NCI-H526 (cell line): ENCODE results near the gene UBXN7.
"Not testable (repeated sequence)": the region's sequence is repeated elsewhere in the genome, so short reads cannot be mapped to it uniquely, and the experiment has no call there.

Experiments used
- DNase-seq, 2 experiments: peaks; one replicate each; lab custom pipeline; 2025; lab: John Stamatoyannopoulos, UW

The UBXN7 gene

GRCh38 chr3:196316799-196317686 is 115.2 kb downstream of the UBXN7 start:
- DNase-seq, result not testable (repeated sequence)

GRCh38 chr3:196315821-196316220 is 116.4 kb downstream of the UBXN7 start:
- DNase-seq, result no peak

- no peak for DNase-seq
Measured at GRCh38 chr3:196314597-196314996, 117.6 kb downstream of the UBXN7 start.

GRCh38 chr3:196314086-196314485 is 118.1 kb downstream of the UBXN7 start:
- DNase-seq, result not testable (repeated sequence)

- DNase-seq, result not testable (repeated sequence)
Measured at GRCh38 chr3:196302960-196303359, 129.3 kb downstream of the UBXN7 start.

GRCh38 chr3:196302551-196302950 is 129.7 kb downstream of the UBXN7 start:
- DNase-seq, result not testable (repeated sequence)

GRCh38 chr3:196298521-196298920 is 133.7 kb downstream of the UBXN7 start:
- DNase-seq, result no peak
